ENCODE results near the gene TMED6.
"Not testable (repeated sequence)": the region's sequence is repeated elsewhere in the genome, so short reads cannot be mapped to it uniquely, and the experiment has no call there.

The TMED6 gene

DNA sequence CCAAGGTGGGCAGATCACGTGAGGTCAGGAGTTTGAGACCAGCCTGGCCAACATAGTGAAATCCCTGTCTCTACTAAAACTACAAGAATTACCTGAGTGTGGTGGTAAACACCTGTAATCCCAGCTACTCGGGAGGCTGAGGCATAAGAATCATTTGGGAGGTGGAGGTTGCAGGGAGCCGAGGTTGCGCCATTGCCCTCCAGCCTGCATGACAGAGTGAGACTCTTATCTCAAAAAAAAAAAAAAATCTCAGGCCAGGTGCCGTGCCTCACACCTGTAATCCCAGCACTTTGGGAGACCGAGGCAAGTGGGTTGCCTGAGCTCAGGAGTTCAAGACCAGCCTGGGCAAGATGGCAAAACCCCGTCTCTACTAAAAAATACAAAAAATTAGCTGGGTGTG is 54.8 kb downstream of the TMED6 start:
- DNase-seq = not testable (repeated sequence)

DNA sequence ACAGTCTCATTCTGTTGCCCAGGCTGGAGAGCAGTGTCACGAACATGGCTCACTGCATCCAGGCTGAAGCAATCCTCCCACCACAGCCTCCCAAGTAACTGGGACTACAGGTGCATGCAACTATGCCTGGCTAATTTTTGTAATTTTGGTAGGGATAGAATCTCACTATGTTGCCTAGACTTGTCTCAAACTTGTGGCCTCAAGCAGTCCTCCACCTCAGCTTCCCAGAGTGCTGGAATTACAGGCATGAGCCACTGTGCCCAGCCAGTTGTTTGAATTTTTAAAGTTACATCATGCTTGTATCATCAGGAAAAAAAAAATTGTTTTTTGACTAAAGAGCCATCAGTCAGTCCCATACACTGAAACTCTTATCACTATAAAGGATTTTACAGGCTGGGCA is 57.5 kb downstream of the TMED6 start:
- DNase-seq = no peak

DNA sequence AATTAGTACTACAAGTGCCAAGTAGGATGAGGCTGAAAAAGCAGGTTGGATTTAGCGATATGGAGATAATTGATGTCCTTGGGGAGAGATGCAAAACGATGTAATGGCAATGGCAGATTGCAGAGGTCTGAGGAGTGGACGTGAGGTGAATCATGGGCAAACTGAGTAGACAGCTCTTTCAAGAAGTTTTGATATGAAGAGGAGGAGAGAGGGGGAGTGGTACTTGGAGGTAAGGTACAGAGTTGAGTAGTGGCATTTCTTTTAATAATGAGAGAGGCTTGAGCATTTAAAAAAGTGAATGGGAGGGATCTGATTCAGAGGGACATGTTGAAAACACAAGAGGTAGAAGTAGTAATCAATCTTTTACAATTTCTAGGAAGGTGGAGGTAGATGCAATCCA is 58.2 kb downstream of the TMED6 start:
- DNase-seq = no peak
